NCI-H1436 (cell line): ENCODE data around the gene MINDY1.

Experiments used
- DNase-seq: peaks from one replicate; lab custom pipeline; 2025; lab: John Stamatoyannopoulos, UW

Gene MINDY1

GRCh38 chr1:151011154-151011850, 4.6 kb upstream of the MINDY1 start:
- DNase-seq = no peak

- no peak for DNase-seq
These were observed 3.6 kb upstream of the MINDY1 start for GRCh38 chr1:151010346-151010726.

- no peak for DNase-seq
These were observed 3.1 kb upstream of the MINDY1 start for GRCh38 chr1:151009674-151010345.

DNA sequence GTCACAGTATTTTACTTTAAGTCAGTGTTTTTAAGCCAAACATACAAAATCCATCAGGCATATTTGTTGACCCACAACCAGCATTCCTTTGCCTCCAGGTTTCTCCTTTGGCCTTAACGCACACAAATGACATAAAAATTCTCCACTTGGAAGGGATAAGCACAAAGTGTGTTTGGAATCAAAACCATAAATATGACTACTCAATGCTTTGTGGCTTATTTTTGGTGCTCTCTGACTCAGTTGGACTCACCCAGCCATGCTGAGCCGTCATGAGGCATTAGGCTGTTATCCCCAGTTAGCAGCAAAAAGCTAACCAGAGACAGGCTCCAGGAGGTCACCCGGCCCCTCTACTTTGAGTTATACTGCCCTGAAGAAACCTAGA, 2.5 kb upstream of the MINDY1 start:
- no peak for DNase-seq

DNA sequence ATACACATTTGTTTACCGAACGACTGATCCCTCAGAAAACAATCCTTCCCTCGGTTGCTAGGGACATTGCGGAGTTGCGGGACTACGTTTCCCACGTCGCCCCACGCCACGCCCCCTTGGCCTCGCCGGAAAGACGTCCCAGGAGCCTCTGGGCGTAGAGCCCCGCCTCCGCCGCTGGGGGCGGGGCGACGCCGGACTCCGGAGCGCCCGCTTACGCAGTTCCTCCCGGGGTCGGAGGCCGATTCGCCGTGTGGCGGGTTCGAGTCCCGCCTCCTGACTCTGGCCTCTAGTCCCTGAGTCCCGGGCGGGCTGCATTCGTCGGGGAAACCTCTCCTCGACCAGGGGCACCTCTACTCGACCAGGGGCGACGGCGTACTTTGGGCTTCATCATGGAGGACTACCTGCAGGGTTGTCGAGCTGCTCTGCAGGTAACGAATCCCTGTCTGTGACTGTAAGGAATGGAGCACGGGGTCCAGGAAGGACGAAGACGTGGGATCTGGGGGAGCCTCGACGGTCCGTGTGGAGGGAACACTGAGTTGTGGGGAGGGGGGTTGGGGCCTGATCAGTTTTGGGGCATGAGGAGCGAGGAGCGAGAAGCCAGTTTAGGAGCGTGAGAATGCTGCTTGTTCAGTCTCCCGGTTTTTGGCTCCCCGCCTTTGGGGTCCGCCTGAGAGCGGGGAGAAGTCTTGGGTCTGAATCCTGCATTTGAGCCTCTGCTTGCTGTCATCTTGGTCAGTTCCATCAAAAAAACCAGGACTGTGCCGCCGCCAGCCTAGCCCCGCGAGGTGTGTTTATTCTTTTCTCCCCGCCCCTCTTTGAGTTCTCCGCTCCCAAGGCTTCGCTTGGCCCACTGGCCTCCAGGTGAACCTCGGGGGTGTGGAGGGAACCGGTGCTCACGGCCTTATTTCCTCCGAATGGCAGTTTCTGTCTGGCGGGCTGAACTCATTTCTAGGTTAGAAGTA, 1.8 kb upstream of the MINDY1 start, which contains the start of gene PRUNE1:
Gene PRUNE1 (plus strand): TSS at position 206 of the 962 bp plus-strand sequence. CDS start 184 bp downstream, at position 390.
- DNase-seq = peak; percentile 97

GRCh38 chr1:151007853-151008243, 1.1 kb upstream of the MINDY1 start:
- no peak for DNase-seq

GRCh38 chr1:151005729-151006319, 878 bp downstream of the MINDY1 start:
- no peak for DNase-seq

- DNase-seq = no peak
These were observed 3.5 kb downstream of the MINDY1 start for GRCh38 chr1:151003180-151003579.

- DNase-seq = no peak
These were observed 4.1 kb downstream of the MINDY1 start for GRCh38 chr1:151002611-151003010.

GRCh38 chr1:151002051-151002450, 4.7 kb downstream of the MINDY1 start:
- no peak for DNase-seq

DNA sequence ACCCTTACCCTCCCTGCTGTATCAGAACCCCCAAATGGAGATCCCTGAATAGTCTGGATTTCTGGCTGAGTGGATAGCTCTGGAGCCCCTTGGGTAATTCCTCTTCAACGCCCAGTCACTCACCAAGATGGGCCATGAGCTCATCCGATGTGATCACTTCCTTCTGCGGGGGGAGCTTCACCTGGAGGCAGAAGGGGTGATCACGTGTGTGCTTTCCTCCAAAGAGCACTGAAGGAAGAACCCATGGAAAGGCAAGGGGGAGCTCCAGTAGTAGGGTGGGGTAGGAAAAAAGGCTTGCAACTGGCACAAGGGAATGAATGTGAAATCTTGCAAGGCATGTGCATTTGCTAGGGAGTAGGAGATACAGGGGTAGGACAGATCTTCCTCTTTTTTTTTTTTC, 5.1 kb downstream of the MINDY1 start:
- no peak for DNase-seq

GRCh38 chr1:151000408-151000807, 6.3 kb downstream of the MINDY1 start:
- no peak for DNase-seq

DNA sequence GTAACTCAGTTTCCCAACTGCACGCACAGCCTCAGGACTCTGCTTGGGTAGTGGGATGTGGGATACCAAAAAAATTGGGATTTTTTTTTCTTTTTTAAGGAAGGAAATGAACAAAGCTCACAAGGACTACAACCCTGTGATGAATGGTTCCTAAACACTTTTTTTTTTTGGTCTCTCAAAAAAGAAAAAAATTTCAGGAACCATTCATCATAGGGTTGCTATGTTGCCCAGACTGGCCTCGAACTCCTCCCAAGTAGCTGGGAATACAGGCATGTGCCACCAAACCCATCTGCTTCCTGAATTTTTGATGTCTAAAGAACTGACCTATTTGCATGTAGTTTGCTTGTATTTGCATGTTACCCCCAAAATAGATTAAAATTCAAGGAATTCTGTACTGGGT, 6.8 kb downstream of the MINDY1 start:
- DNase-seq = no peak

GRCh38 chr1:150999051-150999674, 7.5 kb downstream of the MINDY1 start:
- DNase-seq = no peak

DNA sequence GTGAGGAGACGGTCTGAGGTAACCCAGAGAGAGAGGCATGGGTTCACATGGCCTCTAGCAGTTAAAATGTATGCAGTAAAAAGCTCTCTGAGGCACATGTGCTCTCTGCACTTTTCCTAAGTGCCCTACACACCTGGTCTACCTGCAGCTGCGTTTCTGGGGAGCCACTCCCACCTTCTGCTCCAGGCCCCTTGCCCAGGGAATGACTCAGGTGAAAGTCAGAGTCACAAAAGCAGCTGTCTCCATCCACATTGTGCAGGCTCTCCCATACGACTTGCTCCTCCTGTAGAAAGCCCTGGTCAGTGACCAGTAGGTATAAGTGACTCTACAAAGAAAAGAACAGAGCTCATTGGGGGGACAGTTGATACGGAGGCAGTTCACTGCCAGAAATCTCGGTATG, 8.8 kb downstream of the MINDY1 start:
- no peak for DNase-seq

DNA sequence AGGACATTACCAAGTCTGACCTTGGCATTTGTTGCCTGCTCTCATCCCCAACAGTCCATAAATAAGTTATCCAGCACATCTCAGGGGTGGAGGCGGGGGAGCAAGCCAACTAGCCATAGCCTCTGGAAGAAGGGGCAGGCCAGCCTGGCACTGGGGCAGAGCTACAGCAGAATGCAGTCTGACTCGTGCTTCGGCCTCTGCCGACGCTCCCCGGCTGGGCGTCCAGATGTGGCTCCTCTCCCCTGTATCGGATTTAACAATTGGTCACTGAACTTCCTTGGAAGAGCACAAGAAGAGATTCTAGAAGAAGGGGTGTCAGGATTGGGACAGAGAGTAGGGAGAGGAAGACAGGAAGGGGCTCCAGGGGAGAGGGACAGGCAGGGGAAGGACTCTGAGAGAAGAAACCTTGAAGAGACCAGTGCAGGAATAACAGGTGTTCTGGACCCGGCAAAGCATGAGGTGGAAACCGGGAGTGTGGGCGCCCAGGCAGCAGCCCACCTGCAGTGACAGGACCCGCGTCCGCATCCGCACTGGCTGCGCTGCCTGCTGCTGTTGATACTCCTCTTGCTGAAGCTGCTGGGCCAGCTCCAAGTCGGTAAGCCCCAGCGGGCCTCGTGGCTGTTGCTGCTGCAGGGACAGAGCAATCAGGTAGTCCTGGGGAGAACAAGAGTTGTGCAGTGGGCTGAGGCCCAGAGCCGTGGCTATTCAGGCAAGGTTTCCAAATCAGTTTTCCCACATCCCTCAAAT, 9.4 kb downstream of the MINDY1 start:
- DNase-seq = no peak

DNA sequence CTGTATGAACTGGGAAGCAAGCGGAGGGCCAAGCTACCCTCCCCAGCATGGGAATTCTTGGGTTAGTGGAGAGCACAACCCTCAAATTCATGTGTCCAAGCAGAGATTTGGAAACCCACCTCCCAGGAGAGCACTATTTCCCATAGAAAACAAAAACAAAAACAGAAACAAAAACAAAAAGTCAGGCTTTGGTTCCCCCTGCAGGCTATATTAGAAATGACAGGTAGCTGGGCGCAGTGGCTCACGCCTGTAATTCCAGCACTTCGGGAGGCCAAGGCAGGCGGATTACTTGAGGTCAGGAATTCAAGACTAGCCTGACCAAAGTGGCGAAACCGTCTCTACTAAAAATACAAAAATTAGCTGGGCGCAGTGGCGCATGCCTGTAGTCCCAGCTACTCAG, 10.8 kb downstream of the MINDY1 start:
- DNase-seq = no peak

DNA sequence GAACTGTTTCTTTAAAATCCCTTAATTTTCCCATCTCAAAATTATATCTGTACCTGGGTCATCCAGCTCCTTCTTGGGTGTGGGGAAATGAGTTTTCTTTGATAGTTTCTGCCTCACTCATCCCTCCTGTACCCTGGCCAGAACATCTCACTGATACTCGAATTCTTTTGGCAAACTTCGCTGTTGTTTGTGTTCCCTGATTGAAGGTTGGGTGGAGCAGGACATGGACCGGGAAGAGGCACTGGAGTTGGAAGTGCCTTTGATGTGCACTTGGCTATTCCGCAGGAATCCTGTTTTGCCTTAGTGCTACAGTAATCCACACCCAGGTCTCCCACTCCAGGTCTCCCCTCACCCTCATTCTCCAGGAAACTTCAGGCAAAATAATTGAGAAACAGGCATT, 11.2 kb downstream of the MINDY1 start:
- no peak for DNase-seq

GRCh38 chr1:150994248-150994647, 12.5 kb downstream of the MINDY1 start:
- DNase-seq = no peak

- no peak for DNase-seq
These were observed 14.1 kb downstream of the MINDY1 start for GRCh38 chr1:150992626-150993025.

DNA sequence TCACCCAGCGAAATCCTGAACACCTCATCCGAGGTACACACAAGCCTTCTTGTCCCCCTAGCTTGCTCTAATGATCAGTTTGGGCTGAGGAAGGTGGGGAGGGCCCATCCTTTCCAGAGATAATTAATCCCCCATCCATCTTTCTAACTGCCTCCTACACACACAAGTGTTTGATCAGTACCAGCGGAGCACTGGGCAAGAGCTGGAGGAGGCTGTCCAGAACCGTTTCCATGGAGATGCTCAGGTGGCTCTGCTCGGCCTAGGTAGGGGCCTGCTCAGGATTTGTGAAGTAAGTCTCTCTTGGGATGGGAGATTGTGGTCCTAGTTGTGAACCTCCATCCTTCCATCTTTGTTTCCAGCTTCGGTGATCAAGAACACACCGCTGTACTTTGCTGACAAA, 18.8 kb downstream of the MINDY1 start:
- DNase-seq = no peak
